IPS-15b (cell line): ENCODE data around the gene HOXC13.

ENCODE experiments used
- H3K27me3 ChIP-seq: one replicate; pipeline ENCODE4 v1.6.1; 2013; ENCODE audit warnings: low read length; ENCODE audit not compliant: control insufficient read depth, insufficient read depth
- H3K36me3 ChIP-seq: one replicate; pipeline ENCODE4 v1.6.1; 2013; ENCODE audit warnings: low read length; ENCODE audit not compliant: control insufficient read depth, insufficient read depth
- H3K4me1 ChIP-seq: one replicate; pipeline ENCODE4 v1.6.1; 2013; ENCODE audit warnings: mild to moderate bottlenecking, low read length; ENCODE audit not compliant: control insufficient read depth, insufficient read depth
- H3K4me3 ChIP-seq: one replicate; pipeline ENCODE4 v1.5.1; 2013; ENCODE audit warnings: low read depth, low read length
- H3K9ac ChIP-seq: one replicate; pipeline ENCODE4 v1.6.1; 2013; ENCODE audit warnings: low read depth, mild to moderate bottlenecking, low read length
- H3K9me3 ChIP-seq: one replicate; pipeline ENCODE4 v1.6.1; 2013; ENCODE audit warnings: mild to moderate bottlenecking, low read length; ENCODE audit not compliant: control insufficient read depth, insufficient read depth

Gene HOXC13

GRCh38 chr12:53941750-53942149, 3.1 kb downstream of the HOXC13 start:
- H3K27me3 ChIP-seq = peaks cover 98% of the 10 kb centered on the region
- no peaks in the 10 kb centered on the region for H3K36me3 ChIP-seq
- no peaks in the 10 kb centered on the region for H3K9me3 ChIP-seq
- no peak overlapping the region for H3K4me3 ChIP-seq
- H3K4me1 ChIP-seq = no peaks in the 10 kb centered on the region
- H3K9ac ChIP-seq = no peak overlapping the region

DNA sequence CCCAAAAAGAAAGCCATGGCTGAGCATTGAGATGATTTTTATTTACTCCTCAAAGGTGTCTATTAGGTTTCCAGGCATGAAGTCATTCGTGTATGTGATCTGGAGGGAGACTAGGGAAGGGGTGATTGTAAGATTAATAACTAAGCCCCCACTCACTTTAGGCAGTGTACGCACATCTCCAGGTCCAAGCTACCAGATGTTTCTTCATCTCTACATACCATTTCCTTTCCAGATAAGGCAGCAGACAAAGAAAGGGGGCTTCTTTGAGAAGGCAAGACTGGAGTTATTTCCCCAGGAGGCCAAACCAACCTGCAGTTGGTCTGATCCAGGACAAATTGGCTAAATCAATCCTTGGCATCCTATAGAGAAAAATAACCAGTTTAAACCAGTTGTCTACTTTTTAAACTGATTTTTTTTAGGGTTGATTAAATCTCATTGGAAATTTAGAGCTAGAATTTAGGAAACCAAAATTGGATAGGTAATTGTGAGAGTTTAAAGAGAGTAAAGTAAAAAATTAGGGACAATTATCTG, 3.9 kb downstream of the HOXC13 start:
- Histone ChIP-seq H3K9ac (no peak overlapping the region), H3K36me3 (no peaks in the 10 kb centered on the region), H3K4me1 (no peaks in the 10 kb centered on the region), H3K9me3 (no peaks in the 10 kb centered on the region), H3K27me3 (peaks cover 98% of the 10 kb centered on the region), H3K4me3 (peak overlapping the region; percentile 1)

- H3K9me3 ChIP-seq = no peaks in the 10 kb centered on the region
- no peaks in the 10 kb centered on the region for H3K36me3 ChIP-seq
- no peak overlapping the region for H3K9ac ChIP-seq
- no peaks in the 10 kb centered on the region for H3K4me1 ChIP-seq
- H3K27me3 ChIP-seq = peaks cover 100% of the 10 kb centered on the region
- no peak overlapping the region for H3K4me3 ChIP-seq
Observed at GRCh38 chr12:53944209-53944608, 5.6 kb downstream of the HOXC13 start.

DNA sequence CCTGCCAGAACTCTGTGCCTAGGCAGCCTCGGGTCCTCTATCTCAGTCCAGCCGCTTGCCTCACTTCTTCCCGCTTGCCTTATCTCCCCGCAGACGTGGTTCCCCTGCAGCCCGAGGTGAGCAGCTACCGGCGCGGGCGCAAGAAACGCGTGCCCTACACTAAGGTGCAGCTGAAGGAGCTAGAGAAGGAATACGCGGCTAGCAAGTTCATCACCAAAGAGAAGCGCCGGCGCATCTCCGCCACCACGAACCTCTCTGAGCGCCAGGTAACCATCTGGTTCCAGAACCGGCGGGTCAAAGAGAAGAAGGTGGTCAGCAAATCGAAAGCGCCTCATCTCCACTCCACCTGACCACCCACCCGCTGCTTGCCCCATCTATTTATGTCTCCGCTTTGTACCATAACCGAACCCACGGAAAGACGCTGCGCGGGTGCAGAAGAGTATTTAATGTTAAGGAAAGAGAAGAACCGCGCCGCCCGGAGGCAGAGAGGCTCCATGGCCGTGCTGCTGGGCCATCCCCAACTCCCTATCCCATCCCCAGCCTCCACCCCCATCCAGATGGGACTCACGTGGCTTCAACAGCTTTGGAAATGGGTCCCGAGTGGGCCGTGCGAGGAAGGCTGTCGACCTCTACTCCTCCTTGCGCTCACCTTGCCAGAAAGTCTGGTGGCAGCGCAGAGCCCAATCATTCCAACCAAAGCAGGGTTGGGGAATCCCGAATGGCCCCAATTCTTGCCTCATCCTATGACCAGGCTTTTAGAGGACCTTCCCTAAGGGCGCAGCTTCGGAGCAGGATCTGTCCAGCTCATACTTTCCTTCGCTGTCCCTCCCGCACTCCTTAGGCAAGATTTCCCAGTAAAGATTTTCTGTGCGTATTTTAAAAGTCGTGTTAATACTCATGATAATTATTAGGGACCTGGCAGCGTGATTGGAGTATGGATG, 6.5 kb downstream of the HOXC13 start:
- Histone ChIP-seq H3K4me1 (no peaks in the 10 kb centered on the region), H3K36me3 (no peaks in the 10 kb centered on the region), H3K4me3 (peak overlapping the region; percentile 37), H3K9me3 (no peaks in the 10 kb centered on the region), H3K27me3 (peaks cover 100% of the 10 kb centered on the region), H3K9ac (no peak overlapping the region)

DNA sequence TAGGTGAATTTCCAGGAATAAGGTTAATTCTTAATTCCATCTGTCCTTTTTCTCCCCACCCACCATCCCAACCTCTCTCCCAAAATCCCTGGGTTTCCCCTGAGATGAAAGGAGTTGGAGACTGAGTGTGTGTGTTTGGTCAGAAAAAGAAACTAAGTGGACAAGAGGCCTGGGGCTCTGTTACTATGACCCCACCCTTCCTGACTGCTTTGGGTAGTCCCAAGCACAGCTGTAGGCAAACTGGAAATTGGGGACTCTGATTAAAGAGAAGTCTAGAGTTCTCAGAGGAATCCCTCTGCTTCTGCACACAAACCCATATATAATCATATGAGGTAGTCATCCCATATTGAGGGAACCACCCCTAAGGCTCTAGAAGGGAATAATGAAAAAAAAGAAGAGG, 9.1 kb downstream of the HOXC13 start:
- no peaks in the 10 kb centered on the region for H3K4me1 ChIP-seq
- H3K4me3 ChIP-seq = no peak overlapping the region
- no peaks in the 10 kb centered on the region for H3K36me3 ChIP-seq
- no peaks in the 10 kb centered on the region for H3K9me3 ChIP-seq
- H3K9ac ChIP-seq = no peak overlapping the region
- peaks cover 100% of the 10 kb centered on the region for H3K27me3 ChIP-seq

DNA sequence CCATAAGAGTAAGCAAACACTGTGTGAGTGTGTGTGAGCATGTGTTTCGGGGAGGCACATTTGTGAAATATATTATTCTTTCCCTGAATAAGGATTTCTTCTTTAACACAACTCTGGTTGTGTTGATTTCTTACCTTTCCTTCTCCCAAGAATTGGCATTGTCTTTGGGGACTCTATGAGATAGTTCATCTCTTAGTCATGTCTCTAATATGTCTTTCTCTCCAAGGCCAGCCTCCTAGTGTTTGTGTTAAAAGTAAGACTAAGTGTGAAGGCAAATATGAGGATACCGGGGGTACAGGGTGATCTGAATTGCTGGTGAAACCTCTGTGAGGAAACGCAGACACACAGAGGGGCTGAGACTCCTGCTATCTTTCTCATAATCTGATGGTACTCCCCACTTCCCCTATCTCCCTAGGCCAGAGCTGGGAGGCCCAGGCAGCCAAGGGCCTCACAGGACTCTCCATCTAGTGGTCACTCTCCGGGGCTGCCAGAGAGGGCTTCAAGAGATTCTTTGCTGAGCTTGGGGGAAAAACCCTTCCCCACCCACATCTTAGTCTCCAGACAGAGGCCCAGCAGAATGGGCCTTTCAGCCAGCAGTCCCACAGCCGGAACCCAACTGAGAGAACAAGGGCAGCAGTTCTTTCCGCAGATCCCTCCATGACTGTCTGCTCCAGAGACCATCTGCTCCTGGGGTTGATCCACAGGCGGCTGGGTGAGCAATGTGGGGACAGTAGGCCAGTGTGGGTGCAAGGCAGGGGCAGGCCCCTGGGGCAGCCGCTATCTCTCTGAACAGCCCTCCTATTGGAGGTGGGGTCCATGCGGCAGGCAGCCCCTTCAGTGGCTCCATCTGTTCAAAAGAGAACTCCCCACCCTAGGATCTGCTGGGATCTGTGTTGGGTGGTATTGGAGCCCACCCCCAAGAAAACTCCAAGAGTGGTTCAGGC, 10.3 kb downstream of the HOXC13 start:
- Histone ChIP-seq H3K9me3 (no peaks in the 10 kb centered on the region), H3K9ac (no peak overlapping the region), H3K4me3 (peak overlapping the region; percentile 30), H3K4me1 (no peaks in the 10 kb centered on the region), H3K36me3 (no peaks in the 10 kb centered on the region), H3K27me3 (peaks cover 100% of the 10 kb centered on the region)

DNA sequence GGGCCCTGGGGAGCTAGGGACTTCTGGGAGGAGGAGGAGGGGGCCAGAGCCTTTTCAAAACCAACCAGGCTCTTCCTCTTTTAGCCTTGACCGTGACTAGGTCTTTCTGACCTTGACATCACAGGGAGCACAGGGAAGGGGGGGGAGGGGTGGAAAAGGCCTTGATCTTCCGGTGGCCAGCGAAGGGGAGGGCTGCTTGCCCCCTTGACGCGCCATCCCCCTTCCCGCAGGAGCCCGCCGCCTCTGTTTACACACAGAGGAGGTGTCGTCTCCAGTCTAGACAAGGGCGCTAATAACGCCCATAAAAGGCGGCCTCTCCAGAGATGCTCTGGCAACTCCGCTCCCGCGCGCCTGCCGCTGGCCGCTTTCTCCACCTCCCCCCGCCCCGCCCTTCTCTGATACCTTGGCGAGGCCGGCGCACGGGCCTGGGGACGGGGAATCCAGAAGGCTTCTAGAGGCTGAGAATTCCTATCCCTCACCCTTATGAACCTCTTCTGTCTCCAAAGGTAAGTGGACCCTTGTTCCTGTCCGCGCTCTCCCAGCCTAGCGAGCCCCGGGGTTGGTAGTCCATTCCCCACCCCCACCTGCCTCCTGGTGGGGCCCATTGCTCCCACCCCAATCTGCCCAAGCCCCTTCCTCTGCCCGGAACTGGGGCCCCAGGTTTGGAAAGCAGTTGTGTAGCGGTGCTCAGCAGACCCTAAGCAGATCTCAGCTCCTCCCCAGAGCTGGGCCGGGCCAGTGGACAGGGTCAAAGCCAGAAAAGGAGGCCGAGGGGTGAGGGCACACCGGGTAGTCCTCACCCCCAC, 11.2 kb downstream of the HOXC13 start:
- Histone ChIP-seq H3K4me3 (peak overlapping the region; percentile 30), H3K4me1 (no peaks in the 10 kb centered on the region), H3K27me3 (peaks cover 100% of the 10 kb centered on the region), H3K9me3 (no peaks in the 10 kb centered on the region), H3K36me3 (no peaks in the 10 kb centered on the region), H3K9ac (no peak overlapping the region)

DNA sequence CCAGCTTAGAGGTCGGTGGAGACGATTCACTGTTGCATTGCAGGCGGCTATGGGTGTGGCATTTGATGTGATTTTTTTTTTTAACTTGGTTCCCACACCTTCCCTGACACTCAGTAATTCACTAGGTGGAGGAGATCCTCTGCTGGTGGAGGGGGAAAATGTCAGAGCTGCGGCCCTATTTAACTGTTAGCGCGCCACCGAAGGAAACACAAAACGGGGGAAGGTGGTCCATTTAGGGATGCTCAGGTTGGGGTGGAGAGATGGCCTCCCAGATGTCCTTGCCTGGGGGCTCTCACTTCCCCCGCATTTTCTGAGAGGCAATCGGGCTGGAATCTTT, 11.8 kb downstream of the HOXC13 start:
- Histone ChIP-seq H3K9me3 (no peaks in the 10 kb centered on the region), H3K36me3 (no peaks in the 10 kb centered on the region), H3K27me3 (peaks cover 99% of the 10 kb centered on the region), H3K4me1 (no peaks in the 10 kb centered on the region), H3K9ac (no peak overlapping the region), H3K4me3 (no peak overlapping the region)

DNA sequence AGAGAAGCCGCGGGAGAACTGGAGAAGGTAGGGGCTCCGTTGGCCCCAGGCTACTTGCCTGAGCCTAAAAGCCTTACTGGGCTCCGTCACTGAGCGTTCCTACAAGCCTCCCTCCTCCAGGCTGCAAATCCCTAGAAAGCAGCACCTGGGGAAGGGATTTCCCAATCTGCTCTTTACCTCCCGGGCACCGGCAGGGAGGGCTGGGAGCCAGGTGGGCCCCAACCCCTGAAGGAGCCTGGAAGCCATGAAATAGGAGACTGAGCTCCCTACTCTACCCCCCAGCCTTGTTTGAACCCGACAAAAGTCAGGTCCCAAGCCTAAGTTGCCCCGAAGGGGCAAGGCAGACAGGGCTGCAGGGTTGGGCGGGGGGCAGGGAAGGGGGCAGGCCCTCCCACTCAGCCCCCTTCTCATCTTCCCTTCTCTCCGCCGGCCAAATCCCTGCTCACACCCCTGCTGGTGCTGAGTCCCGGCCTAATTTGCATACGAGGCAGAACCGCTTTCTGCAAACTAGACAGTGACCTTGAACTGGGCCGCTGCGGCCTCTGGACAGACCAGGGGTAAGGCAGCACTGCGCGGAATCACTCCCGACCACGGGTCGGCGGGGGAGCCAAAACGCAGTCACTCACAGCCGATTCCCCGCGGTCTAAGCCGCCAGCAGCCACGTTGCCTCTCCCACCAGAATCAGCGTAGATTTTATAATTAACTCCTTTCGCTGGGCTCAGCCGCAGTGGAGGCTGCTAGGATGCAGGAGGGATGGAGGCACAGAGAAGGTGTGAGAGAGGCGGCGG, 12.4 kb downstream of the HOXC13 start:
- Histone ChIP-seq H3K36me3 (no peaks in the 10 kb centered on the region), H3K4me3 (peak overlapping the region; percentile 13), H3K9ac (no peak overlapping the region), H3K4me1 (no peaks in the 10 kb centered on the region), H3K27me3 (peaks cover 99% of the 10 kb centered on the region), H3K9me3 (no peaks in the 10 kb centered on the region)

GRCh38 chr12:53951577-53952334, 13.1 kb downstream of the HOXC13 start:
- Histone ChIP-seq H3K9me3 (no peaks in the 10 kb centered on the region), H3K9ac (no peak overlapping the region), H3K4me1 (no peaks in the 10 kb centered on the region), H3K36me3 (no peaks in the 10 kb centered on the region), H3K4me3 (peak overlapping the region; percentile 13), H3K27me3 (peaks cover 99% of the 10 kb centered on the region)
